ENCODE results near the gene MYPOP. TPM values are rescaled to one million over a fixed set of nuclear protein-coding genes. Genes with fewer than 3 reads are reported as not detected.
A peak's percentile ranks its signal among the peaks of the same experiment; 100 is the strongest.
"Not testable (repeated sequence)": the region's sequence is repeated elsewhere in the genome, so short reads cannot be mapped to it uniquely, and the experiment has no call there.

Gene MYPOP
- total RNA-seq, 1 donor from 2014 or later = 15.2 TPM

GRCh38 chr19:45913874-45914830 is 11.7 kb upstream of the MYPOP start, which contains the start of gene NANOS2:
Gene NANOS2, minus strand, starts transcription at chr19:45914778. Its CDS starts 85 bp downstream, at chr19:45914693.
- DNase-seq (no peak), ATAC-seq (ENCODE audit: poor library complexity) (no peak)
- intact Hi-C loops (cut with DNase I) = no loop called here

- ATAC-seq (ENCODE audit: poor library complexity) (no peak), DNase-seq (no peak)
- intact Hi-C loops (cut with DNase I) = no loop called here
These were observed 8.9 kb upstream of the MYPOP start for GRCh38 chr19:45911291-45911690.

GRCh38 chr19:45908956-45909355 is 6.5 kb upstream of the MYPOP start:
- no peak for ATAC-seq (ENCODE audit: poor library complexity)
- intact Hi-C loops (cut with DNase I) = no loop called here
- no peak for DNase-seq

GRCh38 chr19:45906221-45906620 is 3.8 kb upstream of the MYPOP start:
- intact Hi-C loops (cut with DNase I) = no loop called here
- ATAC-seq (ENCODE audit: poor library complexity) = no peak

GRCh38 chr19:45905011-45905410 is 2.6 kb upstream of the MYPOP start:
- ATAC-seq (ENCODE audit: poor library complexity) (no peak), DNase-seq (no peak)
- intact Hi-C loops (cut with DNase I) = no loop called here

More at GRCh38 chr19:45906221-45906620, 3.8 kb upstream of the MYPOP start:
- no peak for DNase-seq

GRCh38 chr19:45902651-45903625 is 525 bp upstream of the MYPOP start:
- intact Hi-C loops (cut with DNase I) = loop anchor here (5.0 kb wide), 1 partner anchor 94 kb away; the partner anchor contains the start of gene CCDC61

GRCh38 chr19:45901432-45901911 is 941 bp downstream of the MYPOP start:
- intact Hi-C loops (cut with DNase I) = loop anchor here (2.0 to 5.0 kb wide), 2 partner anchors 23 to 96 kb away; partner anchors contain the start of gene CCDC61
- no peak for ATAC-seq (ENCODE audit: poor library complexity)

More at GRCh38 chr19:45902651-45903625, 525 bp upstream of the MYPOP start:
- ATAC-seq (ENCODE audit: poor library complexity) (peak; percentile 97), DNase-seq (peak; percentile 99)

GRCh38 chr19:45900738-45901431 is 1.5 kb downstream of the MYPOP start:
- intact Hi-C loops (cut with DNase I) = loop anchor here (2.0 to 5.0 kb wide), 2 partner anchors 24 to 96 kb away; partner anchors contain the start of gene CCDC61
- no peak for ATAC-seq (ENCODE audit: poor library complexity)
- DNase-seq = no peak

More at GRCh38 chr19:45901432-45901911, 941 bp downstream of the MYPOP start:
- peak; percentile 75 for DNase-seq

- DNase-seq = no peak
- intact Hi-C loops (cut with DNase I) = loop anchor here (2.0 to 5.0 kb wide), 2 partner anchors 25 to 97 kb away; partner anchors contain the start of gene CCDC61
These were observed 2.4 kb downstream of the MYPOP start for GRCh38 chr19:45899919-45900589.

GRCh38 chr19:45899253-45899652 is 3.2 kb downstream of the MYPOP start:
- DNase-seq (no peak), ATAC-seq (ENCODE audit: poor library complexity) (no peak)

More at GRCh38 chr19:45899919-45900589, 2.4 kb downstream of the MYPOP start:
- ATAC-seq (ENCODE audit: poor library complexity) = no peak

GRCh38 chr19:45897261-45897812 is 5.1 kb downstream of the MYPOP start:
- no peak for ATAC-seq (ENCODE audit: poor library complexity)
- intact Hi-C loops (cut with DNase I) = no loop called here
- DNase-seq = no peak

More at GRCh38 chr19:45899253-45899652, 3.2 kb downstream of the MYPOP start:
- intact Hi-C loops (cut with DNase I) = no loop called here

- DNase-seq; intact Hi-C loops (cut with DNase I); ATAC-seq (ENCODE audit: poor library complexity): not testable (repeated sequence)
These were observed 6.3 kb downstream of the MYPOP start for GRCh38 chr19:45895983-45896599.

GRCh38 chr19:45895519-45895972 is 6.9 kb downstream of the MYPOP start:
- ATAC-seq (ENCODE audit: poor library complexity) (no peak), DNase-seq (no peak)
- intact Hi-C loops (cut with DNase I) = no loop called here

- intact Hi-C loops (cut with DNase I) = no loop called here
- DNase-seq (no peak), ATAC-seq (ENCODE audit: poor library complexity) (no peak)
These were observed 11.5 kb downstream of the MYPOP start for GRCh38 chr19:45890877-45891276.

GRCh38 chr19:45889210-45889885 is 13.1 kb downstream of the MYPOP start:
- ATAC-seq (ENCODE audit: poor library complexity) (no peak), DNase-seq (no peak)
- intact Hi-C loops (cut with DNase I) = no loop called here

- intact Hi-C loops (cut with DNase I) = no loop called here
- no peak for ATAC-seq (ENCODE audit: poor library complexity)
These were observed 15.2 kb downstream of the MYPOP start for GRCh38 chr19:45887200-45887710.

More at GRCh38 chr19:45887200-45887710, 15.2 kb downstream of the MYPOP start:
- no peak for DNase-seq

Data from Right ventricle myocardium superior (tissue), 1 donor.